NB4 (cell line): ENCODE measurements around the gene KDR.

Experiments used
- DNase-seq: peaks from one replicate; pipeline ENCODE4 v3.0.0; 2010; ENCODE audit warnings: low read depth
- H3K4me3 ChIP-seq: one replicate; pipeline ENCODE4 v1.5.1; 2011; ENCODE audit warnings: mild to moderate bottlenecking, low read depth, low read length, moderate library complexity
- MYC ChIP-seq: IDR thresholded peaks from 2 replicates; pipeline ENCODE4 v1.6.1; 2011; ENCODE audit warnings: low read depth, low read length
- POLR2A ChIP-seq: IDR thresholded peaks from 2 replicates; pipeline ENCODE4 v1.6.1; 2011; ENCODE audit warnings: mild to moderate bottlenecking; ENCODE audit not compliant: insufficient read length; ENCODE audit errors: extremely low read depth
- TF ChIP-seq, protein P1 (sequence below): IDR thresholded peaks from 2 replicates; pipeline ENCODE4 v1.6.1; 2011; ENCODE audit warnings: low read depth, low read length
- TF ChIP-seq, protein P2 (sequence below): IDR thresholded peaks from one replicate; pipeline ENCODE4 v1.5.1; 2012; ENCODE audit warnings: low read depth, low read length

Gene KDR

GRCh38 chr4:55125087-55125721 is at the start of gene KDR:
Gene KDR, minus strand, starts transcription at chr4:55125595. Its CDS starts 302 bp downstream, at chr4:55125293.
- no peak for DNase-seq
- TF ChIP-seq MYC = no peak
- TF ChIP-seq, protein P1, sequence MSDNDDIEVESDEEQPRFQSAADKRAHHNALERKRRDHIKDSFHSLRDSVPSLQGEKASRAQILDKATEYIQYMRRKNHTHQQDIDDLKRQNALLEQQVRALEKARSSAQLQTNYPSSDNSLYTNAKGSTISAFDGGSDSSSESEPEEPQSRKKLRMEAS = no peak
- TF ChIP-seq, protein P2, sequence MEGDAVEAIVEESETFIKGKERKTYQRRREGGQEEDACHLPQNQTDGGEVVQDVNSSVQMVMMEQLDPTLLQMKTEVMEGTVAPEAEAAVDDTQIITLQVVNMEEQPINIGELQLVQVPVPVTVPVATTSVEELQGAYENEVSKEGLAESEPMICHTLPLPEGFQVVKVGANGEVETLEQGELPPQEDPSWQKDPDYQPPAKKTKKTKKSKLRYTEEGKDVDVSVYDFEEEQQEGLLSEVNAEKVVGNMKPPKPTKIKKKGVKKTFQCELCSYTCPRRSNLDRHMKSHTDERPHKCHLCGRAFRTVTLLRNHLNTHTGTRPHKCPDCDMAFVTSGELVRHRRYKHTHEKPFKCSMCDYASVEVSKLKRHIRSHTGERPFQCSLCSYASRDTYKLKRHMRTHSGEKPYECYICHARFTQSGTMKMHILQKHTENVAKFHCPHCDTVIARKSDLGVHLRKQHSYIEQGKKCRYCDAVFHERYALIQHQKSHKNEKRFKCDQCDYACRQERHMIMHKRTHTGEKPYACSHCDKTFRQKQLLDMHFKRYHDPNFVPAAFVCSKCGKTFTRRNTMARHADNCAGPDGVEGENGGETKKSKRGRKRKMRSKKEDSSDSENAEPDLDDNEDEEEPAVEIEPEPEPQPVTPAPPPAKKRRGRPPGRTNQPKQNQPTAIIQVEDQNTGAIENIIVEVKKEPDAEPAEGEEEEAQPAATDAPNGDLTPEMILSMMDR = no peak
- TF ChIP-seq POLR2A = no peak
- no peak within 1 kb of the TSS for H3K4me3 ChIP-seq

DNA sequence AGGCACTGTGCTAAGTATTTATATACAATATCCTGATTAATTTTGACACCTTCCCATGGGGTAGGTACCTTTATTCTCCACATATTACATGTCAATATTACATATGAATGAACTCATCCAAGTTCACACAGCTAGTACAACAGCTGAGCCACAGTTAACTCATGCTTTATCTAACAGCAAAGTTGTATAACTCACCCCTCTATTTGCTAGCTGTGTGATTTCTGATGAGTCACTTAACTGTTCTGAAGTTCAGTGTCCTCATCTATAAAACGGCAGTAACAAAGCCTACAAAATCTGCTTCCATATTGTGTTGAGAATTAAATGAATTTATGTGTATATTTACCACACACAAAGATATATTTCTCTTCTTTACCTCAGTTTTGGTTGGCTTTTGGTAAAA is 48.2 kb upstream of the KDR start:
- DNase-seq = no peak
- H3K4me3 ChIP-seq = no peak overlapping the region
- TF ChIP-seq, protein P1 = no peak
- TF ChIP-seq MYC (no peak), POLR2A (no peak)
- TF ChIP-seq, protein P2 = no peak

GRCh38 chr4:55172694-55173287 is 47.4 kb upstream of the KDR start:
- H3K4me3 ChIP-seq = no peak overlapping the region
- DNase-seq = no peak
- TF ChIP-seq POLR2A (no peak), MYC (no peak)
- TF ChIP-seq, protein P2 = no peak
- TF ChIP-seq, protein P1 = no peak

DNA sequence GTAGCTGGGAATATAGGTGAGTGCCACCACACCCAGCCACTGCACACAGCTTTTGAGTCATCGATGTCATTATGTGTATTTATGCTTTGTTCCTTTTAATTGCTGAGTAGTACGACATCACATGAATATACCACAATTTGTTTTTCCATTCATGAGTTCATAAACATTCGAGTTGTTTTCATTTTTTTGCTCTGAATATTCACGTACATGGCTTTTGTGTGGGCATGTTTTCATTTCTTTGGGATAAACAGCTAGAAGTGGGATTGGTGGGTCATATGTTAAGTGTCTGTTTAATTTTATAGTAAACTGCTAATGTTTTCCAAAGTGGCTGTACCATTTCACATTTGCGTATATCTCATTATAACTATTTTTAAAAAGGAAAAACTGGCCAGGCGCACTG is 45.1 kb upstream of the KDR start:
- DNase-seq = no peak
- TF ChIP-seq POLR2A = no peak

GRCh38 chr4:55169352-55169961 is 44.1 kb upstream of the KDR start:
- TF ChIP-seq, protein P2 = no peak
- no peak for DNase-seq
- no peak overlapping the region for H3K4me3 ChIP-seq

More for the DNA sequence above, 45.1 kb upstream of the KDR start:
- no peak overlapping the region for H3K4me3 ChIP-seq

DNA sequence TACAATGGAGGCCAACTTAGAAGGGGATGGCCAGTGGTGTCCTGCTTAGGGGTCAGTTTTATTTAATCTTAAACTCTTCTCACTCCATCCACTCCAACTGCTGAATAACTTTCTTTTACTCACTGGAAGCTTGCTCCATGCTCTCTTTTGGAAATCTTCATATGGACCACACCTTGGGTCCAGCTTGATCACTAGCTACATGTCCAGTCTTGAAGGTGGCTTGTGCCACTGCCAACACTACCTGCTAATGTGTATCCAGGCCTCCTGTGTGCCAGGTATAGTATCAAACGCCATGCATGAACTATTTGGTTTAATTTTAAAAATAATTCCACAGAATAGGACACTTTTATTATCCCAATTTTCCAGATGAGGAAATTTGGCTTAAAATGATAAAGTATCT is 37.0 kb upstream of the KDR start:
- TF ChIP-seq, protein P2 = no peak
- TF ChIP-seq, protein P1 = no peak
- TF ChIP-seq POLR2A = no peak
- no peak for TF ChIP-seq MYC
- DNase-seq = no peak
- H3K4me3 ChIP-seq = no peak overlapping the region
